GM21528 (cell line): ENCODE results near the gene SIN3A.
A peak's percentile ranks its signal among the peaks of the same experiment; 100 is the strongest.
"Not testable (repeated sequence)": the region's sequence is repeated elsewhere in the genome, so short reads cannot be mapped to it uniquely, and the experiment has no call there.

Source experiments
- ATAC-seq: cut with Tn5 transposase; IDR thresholded peaks from one replicate; pipeline ENCODE4 v1.9.1; 2021; ENCODE audit warnings: mild to moderate bottlenecking, moderate library complexity; ENCODE audit not compliant: unreplicated experiment, low FRiP score

The SIN3A gene

GRCh38 chr15:75383986-75384385 is 67.5 kb downstream of the SIN3A start:
- ATAC-seq, result not testable (repeated sequence)

DNA sequence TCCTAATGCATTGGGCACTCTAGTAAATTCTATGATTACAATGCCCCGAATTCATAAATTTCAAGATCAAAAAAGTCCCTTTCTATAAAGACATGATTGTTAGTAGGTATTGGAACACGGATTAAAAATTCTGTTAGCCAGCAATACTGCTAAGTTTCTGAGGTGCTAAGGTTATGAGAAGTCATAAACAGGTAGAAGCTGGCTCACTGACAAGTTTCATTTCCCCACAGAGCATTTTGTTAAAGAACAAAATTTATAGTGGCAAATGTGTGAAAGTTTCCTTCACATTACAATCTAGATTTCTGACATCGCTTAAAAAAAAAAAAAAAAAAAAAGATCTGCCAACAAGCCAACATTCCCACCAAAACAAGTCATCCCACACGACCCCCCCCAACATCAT is 70.7 kb downstream of the SIN3A start:
- no peak for ATAC-seq

DNA sequence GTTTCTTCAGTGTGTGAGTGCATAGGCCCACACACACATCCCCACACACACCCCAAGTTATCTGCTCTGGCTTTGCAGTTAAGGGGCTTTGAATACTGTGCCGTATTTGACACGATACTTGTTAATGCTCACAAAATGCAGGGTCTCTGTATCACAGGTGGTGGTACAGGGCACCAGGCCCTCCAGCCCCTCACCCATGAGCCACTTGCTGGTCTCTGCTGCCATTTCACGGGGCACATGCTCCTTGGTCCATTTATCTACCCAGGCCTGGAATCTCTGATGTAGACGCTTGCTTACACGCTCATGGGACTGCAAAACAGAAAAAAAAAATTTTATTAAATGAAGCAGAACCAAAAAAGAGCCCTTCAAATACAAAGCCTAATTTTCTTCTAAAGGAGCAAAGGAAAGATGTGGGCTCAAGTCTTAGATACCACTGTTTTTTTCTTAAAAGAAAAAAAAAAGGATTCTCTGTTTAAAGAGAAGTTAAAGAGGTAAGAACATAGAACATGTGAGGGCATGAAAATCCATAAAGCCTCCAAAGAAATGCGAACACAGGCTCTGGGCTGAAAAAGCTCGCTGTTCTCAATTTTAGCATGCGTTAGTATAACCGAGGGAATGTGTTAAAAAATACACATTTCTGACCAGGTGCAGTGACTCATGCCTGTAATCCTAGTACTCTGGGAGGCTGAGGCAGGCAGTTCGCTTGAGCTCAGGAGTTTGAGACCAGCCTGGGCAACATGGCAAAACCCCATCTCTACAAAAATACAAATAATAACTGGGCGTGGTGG is 79.4 kb downstream of the SIN3A start:
- no peak for ATAC-seq

- ATAC-seq, result no peak
These were observed 80.0 kb downstream of the SIN3A start for GRCh38 chr15:75371486-75371885.

GRCh38 chr15:75369897-75370581 is 81.5 kb downstream of the SIN3A start:
- no peak for ATAC-seq

GRCh38 chr15:75368689-75369239 is 82.7 kb downstream of the SIN3A start:
- peak; percentile 6 for ATAC-seq

DNA sequence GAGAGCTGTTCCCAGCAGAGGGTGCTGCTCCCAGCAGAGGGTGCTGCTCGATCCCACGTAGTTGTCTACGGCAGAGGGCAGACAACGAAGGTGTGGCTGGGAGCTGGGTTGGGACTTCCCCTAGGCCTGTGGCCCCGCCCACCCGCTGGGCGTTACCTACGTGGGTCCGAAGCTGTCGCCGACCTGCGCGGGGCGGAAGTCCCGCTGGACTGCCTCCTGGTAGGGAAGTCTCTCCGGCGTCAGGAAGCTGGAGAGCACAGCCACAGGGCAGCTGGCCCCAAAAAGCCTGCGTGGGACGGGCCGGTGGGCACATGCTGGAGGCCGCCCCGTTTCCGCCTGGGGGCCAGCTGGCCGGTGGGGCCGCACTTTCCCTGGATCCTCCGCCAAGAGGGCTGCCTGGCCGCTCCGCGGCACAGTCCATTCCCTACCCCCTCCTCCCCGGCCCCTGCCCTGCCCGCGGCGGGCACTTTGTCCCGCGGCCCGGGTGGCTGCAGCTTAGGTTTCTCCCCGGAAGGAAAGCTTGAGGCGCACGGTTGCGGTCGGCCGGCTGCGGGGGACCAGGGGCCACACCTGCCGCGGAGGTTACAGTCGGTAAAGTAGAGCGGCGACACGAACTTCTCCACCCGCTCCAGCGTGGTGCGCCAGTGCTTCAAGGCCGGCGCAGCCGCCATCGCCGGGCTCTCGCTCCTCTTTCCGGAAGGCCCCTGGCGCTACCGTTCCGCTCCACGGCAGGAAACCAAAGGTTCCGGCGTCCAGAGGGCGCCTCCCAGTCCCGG is 83.4 kb downstream of the SIN3A start, which contains the start of gene MAN2C1:
Gene MAN2C1, minus strand, starts transcription at position 695 of the 776 bp plus-strand sequence. Its CDS starts 24 bp downstream, at position 671.
- ATAC-seq, result peak; percentile 90

- ATAC-seq, result no peak
These were observed 84.0 kb downstream of the SIN3A start for GRCh38 chr15:75367406-75367912.

- ATAC-seq, result no peak
These were observed 84.5 kb downstream of the SIN3A start for GRCh38 chr15:75367006-75367405.

- no peak for ATAC-seq
These were observed 85.3 kb downstream of the SIN3A start for GRCh38 chr15:75366163-75366562.

DNA sequence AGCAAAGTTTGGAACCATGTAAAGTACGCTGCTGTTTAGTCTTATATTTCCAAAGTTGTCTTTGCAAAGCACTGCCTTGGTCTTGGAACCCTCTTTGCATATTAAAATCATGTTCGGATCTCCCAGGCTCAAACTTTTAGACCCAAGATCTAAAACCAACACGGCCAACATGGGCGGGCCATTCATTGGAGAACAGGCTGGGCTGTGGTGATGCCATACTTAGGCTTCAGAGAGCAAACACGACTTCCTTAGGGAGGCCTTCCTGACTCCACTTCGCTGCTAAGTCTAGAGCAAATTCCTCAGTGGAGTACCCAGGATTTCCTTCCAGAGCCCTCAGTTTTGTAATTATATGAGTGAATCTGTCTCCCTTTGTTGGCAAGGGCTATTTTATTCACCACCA is 86.6 kb downstream of the SIN3A start:
- ATAC-seq, result no peak

DNA sequence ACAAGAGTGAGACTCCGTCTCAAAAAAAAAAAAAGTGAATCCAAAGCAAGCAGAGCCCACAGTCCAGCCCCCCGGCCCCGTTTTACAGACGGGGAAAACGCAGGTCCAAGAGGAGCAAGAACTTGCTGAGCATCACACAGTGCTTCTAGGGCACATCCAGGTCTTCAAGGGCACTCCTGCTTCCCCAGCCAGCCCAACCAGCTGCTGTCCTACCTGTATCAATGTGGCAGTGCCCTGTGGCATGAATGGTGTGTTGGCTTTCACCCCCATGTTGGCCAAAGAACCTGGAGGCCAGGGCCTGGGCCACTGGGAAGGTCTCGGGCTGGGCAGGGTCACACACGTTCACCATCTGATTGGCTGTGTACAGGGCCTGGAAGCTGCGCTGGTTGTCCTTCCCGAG is 87.7 kb downstream of the SIN3A start:
- no peak for ATAC-seq

GRCh38 chr15:75362642-75363249 is 88.7 kb downstream of the SIN3A start:
- ATAC-seq, result no peak

- no peak for ATAC-seq
These were observed 89.4 kb downstream of the SIN3A start for GRCh38 chr15:75361989-75362641.

DNA sequence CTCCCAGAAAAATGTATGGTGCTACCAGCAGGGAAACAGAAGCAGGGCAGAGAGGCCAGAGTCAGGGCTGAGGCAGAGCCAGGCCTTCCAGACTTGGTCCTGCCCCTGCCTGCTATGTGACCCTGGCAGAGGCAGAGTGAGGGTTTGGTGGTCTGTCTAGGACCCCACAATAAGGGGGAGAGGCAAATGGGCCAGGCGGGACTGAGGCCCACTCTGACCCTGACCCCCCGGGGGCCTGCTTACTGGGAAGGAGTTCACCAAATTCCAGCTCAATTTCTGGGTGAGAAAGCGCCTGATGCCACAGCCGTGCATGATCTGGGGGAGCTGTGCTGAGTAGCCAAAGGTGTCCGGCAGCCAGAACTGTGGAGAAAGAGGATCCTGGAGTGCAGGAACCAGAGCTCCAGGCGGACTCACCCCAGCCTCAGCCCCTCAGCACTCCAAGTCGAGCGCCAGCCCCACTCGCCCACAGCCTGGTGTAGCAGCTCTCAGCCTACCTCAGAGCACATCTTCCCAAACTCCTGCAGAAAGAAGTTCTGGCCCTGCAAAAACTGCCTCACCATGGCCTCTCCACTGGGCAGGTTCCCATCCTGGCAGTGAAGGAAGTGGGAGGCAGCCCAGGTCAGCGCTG is 90.0 kb downstream of the SIN3A start:
- no peak for ATAC-seq

DNA sequence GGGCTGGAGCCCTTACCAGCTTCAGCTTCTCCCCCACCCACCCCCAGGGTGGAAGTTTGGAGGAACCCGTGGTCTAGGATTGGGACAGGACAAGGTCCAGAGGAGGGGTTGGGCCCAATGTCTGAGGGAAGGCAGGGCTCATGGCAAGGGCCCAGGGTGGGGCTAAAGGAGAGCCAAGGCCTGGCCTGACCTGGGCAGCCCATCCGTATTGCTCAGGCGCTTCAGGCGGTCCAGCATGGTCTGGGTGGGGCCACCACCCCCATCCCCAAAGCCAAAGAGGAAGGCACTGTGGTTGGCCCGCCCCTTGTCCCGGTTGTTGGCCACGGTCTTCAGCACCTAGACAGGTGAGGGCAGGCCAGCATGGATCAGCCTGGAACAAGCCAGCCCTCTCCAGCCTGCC is 90.6 kb downstream of the SIN3A start:
- ATAC-seq, result no peak

DNA sequence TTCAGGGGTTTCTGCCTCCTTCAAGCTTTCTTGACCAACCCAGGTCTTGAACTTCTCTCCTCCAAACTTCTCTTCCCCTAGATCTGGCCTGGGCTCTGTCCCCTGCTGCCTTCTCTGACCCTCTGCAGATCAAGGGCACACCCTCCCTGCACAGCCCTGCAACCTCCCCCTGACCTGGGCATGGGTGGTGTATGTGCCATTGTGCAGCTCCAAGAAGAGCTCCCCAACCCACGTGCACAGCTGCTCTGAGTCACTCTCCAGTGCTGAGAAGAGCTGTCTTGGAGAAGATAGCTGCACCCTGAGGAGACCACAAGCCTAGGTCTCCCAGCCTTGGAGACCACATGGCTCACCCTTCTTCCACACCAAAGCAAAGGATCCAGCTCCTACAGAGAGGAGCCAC is 91.1 kb downstream of the SIN3A start:
- ATAC-seq, result no peak

DNA sequence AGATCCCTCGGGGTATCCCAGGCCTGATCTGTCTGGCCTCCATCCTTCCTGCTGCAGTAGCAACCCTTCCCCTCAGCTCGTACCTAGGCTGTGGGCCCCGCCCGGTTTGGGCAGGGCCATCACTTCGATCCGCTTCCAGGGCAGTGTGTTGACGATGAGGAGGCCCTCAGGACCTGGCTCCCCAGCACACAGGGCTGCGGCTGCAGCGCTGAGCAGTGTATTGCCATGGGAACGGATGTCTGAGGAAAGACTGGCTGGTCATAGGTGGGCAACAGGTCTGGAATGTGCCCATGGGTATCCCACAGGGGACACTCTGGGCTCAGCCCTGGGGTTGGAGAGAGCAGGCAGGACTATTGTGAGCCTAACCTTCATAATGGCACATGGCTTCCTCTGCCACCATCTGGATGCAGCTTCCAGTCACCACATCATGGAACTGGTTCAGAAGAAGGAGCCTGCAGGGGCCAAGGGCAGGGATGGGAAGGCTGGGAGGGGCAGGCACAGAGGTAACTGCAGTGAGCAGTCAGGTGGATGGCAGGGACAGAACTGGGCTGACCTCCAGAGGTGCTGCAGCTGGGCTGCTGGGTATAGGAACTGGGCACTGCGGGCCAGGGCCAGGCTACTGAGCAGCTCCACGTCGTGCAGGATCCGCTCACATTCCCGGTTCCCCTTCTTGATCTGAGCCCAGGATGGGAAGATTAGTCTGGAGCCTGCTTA is 91.8 kb downstream of the SIN3A start:
- no peak for ATAC-seq
